ENCODE results near the gene MYH6. TPM values are rescaled to one million over a fixed set of nuclear protein-coding genes. Genes with fewer than 3 reads are reported as not detected.

The MYH6 gene
- total RNA-seq, 4 donors from 2014 or later: 0.07 TPM; not detected in 3

GRCh38 chr14:23375527-23376251 lies 32.4 kb downstream of the MYH6 start:
- Histone ChIP-seq H3K4me3 (no peak overlapping the region), H3K9me3 (no peaks in the 10 kb centered on the region), H3K27me3 (no peaks in the 10 kb centered on the region), H3K4me1 (no peaks in the 10 kb centered on the region), H3K36me3 (no peaks in the 10 kb centered on the region), H3K27ac (no peak overlapping the region)
- DNase-seq: no peak
- TF ChIP-seq POLR2A (IDR thresholded peaks at IDR 0.05) (no peak), CTCF (IDR thresholded peaks at IDR 0.05) (no peak)
- intact Hi-C loops (cut with DNase I; ENCODE audit: low total_unique reads): loop anchor here (5.0 kb wide), 1 partner anchor 48 kb away; no protein-coding TSS in a partner anchor

- no peak for DNase-seq
- TF ChIP-seq POLR2A (IDR thresholded peaks at IDR 0.05): no peak
- no peak for TF ChIP-seq CTCF (IDR thresholded peaks at IDR 0.05)
- Histone ChIP-seq H3K4me1 (no peaks in the 10 kb centered on the region), H3K4me3 (no peak overlapping the region), H3K27ac (no peak overlapping the region), H3K27me3 (no peaks in the 10 kb centered on the region), H3K9me3 (no peaks in the 10 kb centered on the region), H3K36me3 (no peaks in the 10 kb centered on the region)
- intact Hi-C loops (cut with DNase I; ENCODE audit: low total_unique reads): no loop called here
These were observed 35.0 kb downstream of the MYH6 start for GRCh38 chr14:23373041-23373440.

GRCh38 chr14:23372509-23372908 lies 35.6 kb downstream of the MYH6 start, which contains the start of gene IL25:
Gene IL25 (plus strand): TSS chr14:23372809.
- H3K4me1 ChIP-seq: no peaks in the 10 kb centered on the region
- no peak within 1 kb of the TSS for H3K4me3 ChIP-seq
- intact Hi-C loops (cut with DNase I; ENCODE audit: low total_unique reads): no loop called here
- H3K9me3 ChIP-seq: no peaks in the 10 kb centered on the region
- no peaks in the 10 kb centered on the region for H3K27me3 ChIP-seq
- H3K36me3 ChIP-seq: no peaks in the 10 kb centered on the region
- no peak for DNase-seq
- no peak within 1 kb of the TSS for H3K27ac ChIP-seq
- TF ChIP-seq CTCF (IDR thresholded peaks at IDR 0.05) (no peak), POLR2A (IDR thresholded peaks at IDR 0.05) (no peak)

- Histone ChIP-seq H3K4me1 (no peaks in the 10 kb centered on the region), H3K36me3 (no peaks in the 10 kb centered on the region), H3K27me3 (no peaks in the 10 kb centered on the region), H3K27ac (no peak overlapping the region), H3K4me3 (no peak overlapping the region), H3K9me3 (no peaks in the 10 kb centered on the region)
- TF ChIP-seq POLR2A (IDR thresholded peaks at IDR 0.05) (no peak), CTCF (IDR thresholded peaks at IDR 0.05) (no peak)
- DNase-seq: no peak
- intact Hi-C loops (cut with DNase I; ENCODE audit: low total_unique reads): no loop called here
These were observed 36.2 kb downstream of the MYH6 start for GRCh38 chr14:23371865-23372264.

- Histone ChIP-seq H3K4me3 (no peak overlapping the region), H3K27ac (no peak overlapping the region), H3K36me3 (no peaks in the 10 kb centered on the region), H3K27me3 (no peaks in the 10 kb centered on the region), H3K4me1 (no peaks in the 10 kb centered on the region), H3K9me3 (no peaks in the 10 kb centered on the region)
- intact Hi-C loops (cut with DNase I; ENCODE audit: low total_unique reads): no loop called here
- no peak for DNase-seq
- TF ChIP-seq CTCF (IDR thresholded peaks at IDR 0.05) (no peak), POLR2A (IDR thresholded peaks at IDR 0.05) (no peak)
These were observed 37.9 kb downstream of the MYH6 start for GRCh38 chr14:23370221-23370620.
